ENCODE results near the gene TSSC4.

TSSC4 gene

DNA sequence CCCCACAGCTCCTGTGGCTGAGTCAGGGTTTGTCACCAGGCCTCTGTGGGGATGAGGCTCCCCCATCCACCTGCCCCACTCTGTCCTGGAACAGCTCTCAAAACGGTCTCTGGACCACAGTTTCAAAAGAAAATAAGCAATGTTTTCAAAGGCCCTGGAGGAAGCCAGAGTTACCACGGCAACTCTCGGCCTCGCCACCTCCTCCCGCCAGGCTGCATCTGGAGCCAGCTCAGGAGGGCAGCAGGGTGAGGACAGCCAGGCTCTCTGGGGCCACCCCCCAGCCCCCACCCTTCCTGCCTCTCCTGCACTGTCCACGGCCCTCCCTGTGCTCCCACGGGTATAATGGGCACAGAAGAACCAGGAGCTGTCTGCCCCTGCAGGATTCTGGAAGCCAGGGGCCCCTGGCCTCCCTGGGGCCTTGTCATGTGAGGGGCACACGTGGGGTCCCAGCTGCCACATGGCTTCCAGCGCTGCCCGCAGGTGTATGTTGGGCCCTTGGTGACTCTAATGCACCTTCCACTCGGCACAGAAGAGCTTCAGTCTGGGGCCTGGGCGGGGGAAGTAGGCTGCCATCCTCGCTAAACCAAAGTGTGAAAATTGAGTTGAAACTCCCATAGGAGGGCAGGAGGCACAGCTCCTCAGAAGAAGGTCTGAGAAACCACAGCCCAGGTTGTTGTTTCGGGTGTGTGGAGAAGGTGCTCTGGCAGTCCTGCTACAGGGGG, 13.1 kb upstream of the TSSC4 start:
- DNase-seq = peak in 2 of 3 experiments; percentile 21 to 42

- DNase-seq = no peak
Measured at GRCh38 chr11:2388431-2389376, 11.8 kb upstream of the TSSC4 start.

- peak in 1 of 3 experiments; percentile 14 for DNase-seq
Measured at GRCh38 chr11:2389377-2390026, 11.0 kb upstream of the TSSC4 start.

GRCh38 chr11:2390091-2390724, 10.3 kb upstream of the TSSC4 start:
- no peak for DNase-seq

DNA sequence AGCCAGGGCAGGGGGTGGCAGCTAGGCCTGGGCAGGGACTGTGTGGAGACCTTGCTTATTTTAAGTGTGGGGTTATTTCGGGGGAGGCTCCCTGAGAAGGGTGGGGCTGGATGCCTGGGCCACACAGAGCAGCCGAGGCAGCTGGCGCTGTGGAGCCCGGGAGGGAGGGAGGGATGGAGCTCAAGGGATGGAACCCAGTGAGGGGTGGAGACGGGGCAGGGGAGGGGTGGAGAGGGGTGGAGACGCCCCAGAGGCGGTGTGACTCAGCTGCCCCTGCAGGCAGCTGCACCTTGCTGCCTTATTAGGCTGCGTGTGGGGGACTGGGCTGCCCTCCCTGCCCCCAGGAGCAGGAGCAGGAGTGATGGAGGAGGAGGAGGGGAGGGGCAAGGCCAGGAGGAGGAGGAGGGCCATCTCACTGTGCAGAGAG, 9.8 kb upstream of the TSSC4 start:
- DNase-seq = peak in 2 of 3 experiments; percentile 66 to 79

DNA sequence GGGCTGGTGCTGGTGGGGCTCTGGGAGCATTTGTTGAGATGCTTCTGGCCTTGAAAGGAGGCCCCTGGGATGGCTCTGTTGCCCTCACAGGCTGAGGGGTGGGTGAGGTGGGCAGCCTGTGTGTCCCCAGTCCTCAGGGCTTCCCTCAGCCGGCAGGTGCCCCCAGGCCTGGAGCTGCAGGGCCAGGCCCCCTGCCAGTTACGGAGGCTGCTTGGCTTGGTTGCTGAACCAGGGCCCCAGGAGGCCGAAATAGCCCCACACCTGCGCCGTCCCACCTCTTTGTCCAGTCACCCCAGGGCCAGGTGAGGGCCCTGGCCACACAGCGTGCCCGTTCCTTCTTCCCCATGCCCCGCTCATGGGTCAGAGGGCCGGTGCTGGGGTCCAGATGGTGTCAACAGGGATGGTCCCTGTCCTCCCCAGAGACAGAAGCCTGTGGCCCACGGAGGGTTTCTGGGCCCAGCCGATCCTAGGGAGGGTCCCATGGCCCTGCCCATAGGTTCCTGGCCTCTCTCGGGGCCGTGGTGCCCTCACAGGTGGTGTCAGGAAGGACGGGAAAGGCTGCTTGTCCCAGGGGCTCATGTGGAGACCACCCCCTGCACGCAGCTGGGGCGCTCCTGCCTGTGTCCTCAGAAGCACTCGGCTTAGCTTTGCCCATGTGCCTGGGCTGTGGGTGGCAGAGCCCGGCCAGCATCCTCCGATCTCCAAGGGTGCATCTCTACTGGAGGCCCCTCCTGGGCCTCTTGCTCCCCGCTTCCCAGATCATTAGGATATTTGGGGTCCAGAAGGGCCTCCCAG, 9.2 kb upstream of the TSSC4 start:
- no peak for DNase-seq

- DNase-seq = no peak
Measured at GRCh38 chr11:2392241-2392959, 8.2 kb upstream of the TSSC4 start.

DNA sequence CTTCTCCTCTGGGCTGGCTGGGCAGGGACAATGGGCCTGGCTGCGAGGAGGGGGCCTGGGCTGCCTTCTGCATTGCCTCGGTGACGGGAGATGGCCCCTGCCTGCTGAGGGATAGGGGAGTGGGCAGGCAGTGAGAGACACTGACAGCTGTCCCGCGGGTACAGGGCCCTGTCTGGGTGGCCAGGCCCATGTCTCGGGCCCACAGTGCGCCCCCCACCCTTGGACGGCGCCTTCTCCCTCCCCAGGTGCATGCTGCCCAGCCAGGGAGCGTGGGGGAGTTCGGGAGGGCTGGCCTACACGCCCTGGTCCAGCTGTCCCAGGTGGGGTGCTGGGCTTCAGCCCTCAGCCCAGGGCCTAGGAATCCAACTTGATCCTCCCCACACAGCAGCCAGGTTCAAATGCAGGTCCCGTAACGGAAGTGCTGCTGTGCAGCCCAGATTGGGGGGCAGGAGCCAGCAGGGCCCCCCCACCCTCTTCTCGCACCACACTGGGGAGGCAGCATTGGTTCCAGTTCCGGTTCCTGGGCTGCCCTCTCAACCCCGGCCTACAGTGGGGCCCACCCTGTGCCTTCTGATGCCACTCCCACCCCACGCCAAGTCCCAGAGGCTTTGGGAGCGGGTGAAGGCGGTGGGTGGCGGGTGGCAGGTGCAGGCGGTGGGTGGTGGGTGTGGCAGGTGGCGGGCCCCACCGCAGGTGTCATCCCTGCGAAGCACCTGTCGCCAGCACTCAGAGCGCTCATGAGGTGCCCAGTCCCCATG, 7.3 kb upstream of the TSSC4 start:
- no peak for DNase-seq

GRCh38 chr11:2393941-2394817, 6.4 kb upstream of the TSSC4 start:
- no peak for DNase-seq

GRCh38 chr11:2394818-2395105, 5.8 kb upstream of the TSSC4 start:
- no peak for DNase-seq

DNA sequence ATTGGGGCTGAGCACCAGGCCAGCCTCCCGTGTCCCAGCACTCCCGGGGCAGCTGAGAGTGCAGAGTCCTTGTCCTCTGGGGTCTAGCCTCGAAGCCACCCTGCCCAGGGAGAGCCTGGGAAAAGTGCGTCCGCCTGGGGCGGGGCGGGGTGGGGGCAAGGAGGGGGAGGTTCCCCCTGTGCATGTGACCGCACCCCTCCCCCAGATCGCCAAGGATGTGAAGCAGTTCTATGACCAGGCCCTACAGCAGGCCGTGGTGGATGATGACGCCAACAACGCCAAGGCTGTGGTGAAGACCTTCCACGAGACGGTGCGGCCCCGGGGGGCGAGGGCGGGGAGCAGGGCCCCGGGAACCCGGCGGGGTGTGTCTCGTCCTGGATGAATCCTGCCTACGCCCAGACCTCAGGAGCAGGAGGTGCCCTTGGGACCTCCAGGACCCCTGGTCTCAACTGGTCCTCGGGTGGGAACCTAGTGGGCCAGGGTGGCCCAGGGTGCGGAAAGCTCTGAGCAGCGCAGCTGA, 5.3 kb upstream of the TSSC4 start:
- DNase-seq = no peak

- DNase-seq = no peak
Measured at GRCh38 chr11:2395856-2396255, 4.7 kb upstream of the TSSC4 start.

- no peak for DNase-seq
Measured at GRCh38 chr11:2396471-2396870, 4.1 kb upstream of the TSSC4 start.

GRCh38 chr11:2397005-2397404, 3.5 kb upstream of the TSSC4 start:
- DNase-seq = no peak

DNA sequence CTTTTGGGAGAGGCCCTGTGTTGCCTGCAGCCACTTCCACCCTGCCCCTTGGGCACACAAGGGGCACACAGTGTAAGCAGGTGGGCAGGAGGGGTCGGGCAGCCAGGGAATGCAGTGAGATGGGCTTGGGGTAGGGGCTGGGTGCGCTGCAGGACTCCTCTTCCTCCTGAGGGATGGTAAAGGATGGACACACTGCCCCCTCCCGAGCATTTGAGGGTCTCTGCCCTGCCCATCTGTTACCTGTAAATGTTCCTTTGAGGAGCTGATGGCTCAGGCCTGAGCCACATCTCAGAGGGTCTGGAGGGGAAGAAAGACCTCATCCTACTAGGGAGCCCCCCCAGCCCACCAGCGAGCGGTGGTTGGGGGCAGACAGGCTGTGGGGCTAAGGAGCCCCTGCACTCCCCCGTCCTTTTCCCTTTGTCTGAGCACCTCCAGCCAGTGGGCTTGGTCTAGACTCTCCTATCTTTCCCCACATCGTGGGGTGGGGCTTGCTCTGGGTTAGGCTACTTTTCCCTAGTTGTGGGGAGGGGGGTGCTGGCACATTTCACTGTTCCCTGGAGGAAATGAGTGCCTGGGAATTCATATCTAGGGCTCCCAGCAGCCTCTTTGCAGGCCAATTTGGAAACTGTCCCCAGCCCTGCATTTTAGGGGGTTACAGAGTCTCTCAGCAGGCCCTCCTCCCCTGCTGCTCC, 1.7 kb upstream of the TSSC4 start:
- DNase-seq = no peak

DNA sequence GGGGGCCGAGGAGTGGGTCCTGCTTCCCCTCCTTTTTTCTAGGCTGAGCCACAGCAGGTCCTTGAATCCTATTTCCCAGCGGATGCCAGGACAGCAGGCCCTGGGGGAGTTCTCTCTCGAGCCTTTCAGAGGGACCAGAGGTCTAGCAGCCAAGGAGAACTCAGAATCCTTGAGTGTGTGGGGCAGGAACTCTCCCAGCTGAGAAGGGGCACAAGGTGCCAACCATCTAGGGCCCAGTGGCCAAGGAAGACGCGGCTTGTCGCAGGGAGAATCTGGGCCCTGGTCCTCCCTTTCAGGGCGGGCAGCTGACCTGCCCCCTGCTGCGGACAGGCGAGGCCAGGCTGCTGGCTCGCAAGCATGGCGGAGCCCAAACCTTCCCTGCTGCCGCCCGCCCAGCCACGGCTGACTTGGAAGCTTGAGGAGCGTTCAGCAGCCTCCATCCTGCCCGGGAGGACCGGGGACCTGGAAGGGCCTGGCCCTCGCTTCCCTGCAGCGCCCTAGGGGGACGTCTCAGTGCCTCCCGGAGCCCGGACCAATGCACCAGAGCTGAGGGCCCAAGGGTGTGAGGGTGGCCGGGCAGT, 972 bp upstream of the TSSC4 start:
- DNase-seq = peak in 1 of 3 experiments; percentile 51

DNA sequence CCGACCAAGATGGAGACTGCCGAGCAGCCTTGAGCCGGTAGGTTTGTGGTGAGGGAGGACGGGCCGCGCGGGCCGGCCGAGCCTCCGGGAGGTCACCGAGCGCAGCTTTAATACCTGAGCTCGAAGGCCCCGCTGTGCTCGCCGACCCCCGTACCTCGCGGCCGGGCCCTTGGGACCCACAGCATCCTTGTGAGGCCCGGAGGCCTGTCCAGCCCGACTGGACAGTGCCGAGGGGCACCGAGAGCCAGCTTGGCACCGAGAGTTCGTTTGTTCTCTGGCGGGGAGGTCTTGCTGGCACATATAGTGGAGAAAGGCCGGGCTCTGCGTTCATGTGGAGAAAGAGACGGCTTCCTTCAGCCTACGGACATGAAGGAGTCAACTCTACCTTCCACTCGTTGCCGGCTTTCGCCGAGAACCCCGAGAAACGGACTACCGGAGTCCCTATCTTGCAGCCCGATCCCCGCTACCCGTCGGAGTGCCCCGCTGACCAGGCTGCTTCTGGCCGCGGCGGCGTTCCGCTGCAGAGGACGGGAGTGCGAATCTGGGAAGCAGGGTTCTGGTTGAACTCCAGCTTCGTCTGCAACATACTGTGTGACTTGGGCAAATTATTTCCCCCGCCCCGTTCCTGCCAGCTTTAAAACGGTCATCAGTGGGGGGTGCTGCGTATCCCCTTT, 349 bp downstream of the TSSC4 start:
- DNase-seq = peak in 1 of 3 experiments; percentile 43

DNA sequence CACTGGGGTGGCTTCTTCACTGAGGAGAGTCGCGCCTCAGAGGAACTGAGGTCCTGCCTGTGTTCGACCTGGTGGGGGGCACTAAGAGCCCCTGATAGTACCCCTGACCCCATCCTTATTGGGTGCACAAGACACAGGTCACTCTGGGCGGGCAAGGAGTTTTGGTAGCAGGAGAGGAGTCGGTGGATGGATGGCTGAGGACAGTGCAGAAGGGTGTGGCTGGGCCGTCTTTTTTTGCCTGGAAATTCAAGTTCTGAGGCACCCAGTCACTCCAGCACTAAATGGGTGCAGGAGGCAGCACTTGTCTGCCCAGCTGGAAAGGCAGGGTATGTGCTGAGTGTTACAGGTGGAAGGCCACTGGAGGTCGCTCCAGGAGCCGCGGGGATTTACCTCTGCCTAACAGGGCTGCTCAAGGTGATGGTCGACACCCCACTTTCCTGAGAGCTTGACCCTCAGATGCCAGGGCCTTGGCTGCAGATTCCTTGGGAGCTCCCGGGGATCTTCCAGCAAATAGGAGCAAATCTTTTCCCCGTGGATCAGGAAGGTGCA, 960 bp downstream of the TSSC4 start:
- DNase-seq = no peak

Data from NCI-H1417 (cell line).